ENCODE results near the gene ADGRD1.
"Not testable (repeated sequence)": the region's sequence is repeated elsewhere in the genome, so short reads cannot be mapped to it uniquely, and the experiment has no call there.

The ADGRD1 gene

DNA sequence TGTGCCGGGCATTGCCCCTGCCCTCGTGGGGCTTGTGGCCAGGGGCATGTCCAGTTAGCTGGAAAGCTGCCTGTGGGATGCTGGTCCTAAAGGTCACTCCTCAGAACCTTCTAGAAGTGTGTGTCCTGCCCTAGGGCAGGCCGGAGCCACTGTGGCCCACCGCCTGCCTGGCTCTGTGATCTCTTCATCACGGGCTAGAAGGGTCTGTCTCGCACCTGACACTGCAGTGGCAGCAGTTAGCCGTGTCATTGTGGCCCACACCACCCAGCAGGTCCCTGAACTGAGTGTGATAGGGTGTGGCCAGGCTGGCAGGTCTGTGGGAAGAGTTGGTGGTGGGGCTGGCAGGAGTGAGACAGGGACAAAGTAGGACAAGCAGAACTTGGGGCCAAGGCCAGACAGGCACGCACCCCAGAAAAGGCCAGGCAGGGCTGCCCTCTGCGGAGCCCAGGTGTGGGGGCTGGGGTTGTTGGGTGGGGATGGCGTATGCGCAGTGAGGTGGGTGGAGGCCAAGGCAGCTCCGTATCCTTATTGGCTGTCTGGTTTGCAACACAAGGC is 41.2 kb downstream of the ADGRD1 start:
- no peaks in the 10 kb centered on the region for H3K4me1 Mint-ChIP-seq (ENCODE audit: low read depth)
- H3K27ac Mint-ChIP-seq = no peak overlapping the region
- H3K9me3 Mint-ChIP-seq = peaks cover 6% of the 10 kb centered on the region
- no peaks in the 10 kb centered on the region for H3K36me3 Mint-ChIP-seq (ENCODE audit: low read depth)
- no peak overlapping the region for H3K4me3 Mint-ChIP-seq
- H3K27me3 Mint-ChIP-seq (ENCODE audit: low read depth) = no peaks in the 10 kb centered on the region

DNA sequence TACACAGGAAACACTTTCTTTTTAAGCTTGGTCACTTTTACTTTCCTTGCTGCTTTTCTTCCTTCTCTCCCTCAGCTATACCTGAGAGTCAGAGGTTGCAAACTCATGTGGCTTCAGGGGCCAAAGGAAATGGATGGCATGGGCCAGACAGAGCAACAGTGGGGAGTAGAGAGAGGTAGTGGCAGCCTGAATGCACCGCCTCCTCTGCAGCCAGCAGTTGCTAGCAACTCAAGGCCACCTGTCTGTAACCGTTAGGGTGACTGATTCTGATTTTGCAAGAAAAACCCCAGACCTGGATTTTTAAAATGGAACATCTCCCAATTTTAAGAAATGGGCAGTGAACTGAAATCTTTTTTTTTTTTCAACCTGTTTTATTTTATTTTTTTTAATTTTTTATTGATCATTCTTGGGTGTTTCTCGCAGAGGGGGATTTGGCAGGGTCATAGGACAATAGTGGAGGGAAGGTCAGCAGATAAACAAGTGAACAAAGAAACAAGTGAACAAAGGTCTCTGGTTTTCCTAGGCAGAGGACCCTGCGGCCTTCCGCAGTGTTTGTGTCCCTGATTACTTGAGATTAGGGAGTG is 41.8 kb downstream of the ADGRD1 start:
- H3K9me3 Mint-ChIP-seq; H3K27ac Mint-ChIP-seq; H3K27me3 Mint-ChIP-seq (ENCODE audit: low read depth); H3K4me3 Mint-ChIP-seq; H3K4me1 Mint-ChIP-seq (ENCODE audit: low read depth); H3K36me3 Mint-ChIP-seq (ENCODE audit: low read depth): not testable (repeated sequence)

DNA sequence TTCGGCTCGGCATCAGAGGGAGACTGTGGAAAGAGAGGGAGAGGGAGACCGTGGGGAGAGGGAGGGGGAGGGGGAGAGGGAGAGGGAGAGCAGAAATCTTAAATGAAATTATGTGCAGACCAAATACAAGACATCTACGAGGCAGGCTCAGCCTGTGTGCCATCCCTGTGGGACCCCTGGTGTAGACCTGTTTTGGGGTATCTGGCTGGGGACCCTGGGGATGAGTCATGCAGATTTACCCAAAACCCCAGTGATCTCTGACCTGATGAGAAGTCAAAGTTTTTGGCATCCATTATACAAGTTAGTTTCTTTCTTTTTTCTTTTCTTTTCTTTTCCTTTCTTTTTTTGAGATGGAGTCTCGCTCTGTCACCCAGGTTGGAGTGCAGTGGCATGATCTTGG is 44.4 kb downstream of the ADGRD1 start:
- Mint-ChIP-seq H3K27ac (no peak overlapping the region), H3K36me3 (ENCODE audit: low read depth) (no peaks in the 10 kb centered on the region), H3K27me3 (ENCODE audit: low read depth) (no peaks in the 10 kb centered on the region), H3K4me1 (ENCODE audit: low read depth) (no peaks in the 10 kb centered on the region), H3K4me3 (no peak overlapping the region), H3K9me3 (peaks cover 6% of the 10 kb centered on the region)

DNA sequence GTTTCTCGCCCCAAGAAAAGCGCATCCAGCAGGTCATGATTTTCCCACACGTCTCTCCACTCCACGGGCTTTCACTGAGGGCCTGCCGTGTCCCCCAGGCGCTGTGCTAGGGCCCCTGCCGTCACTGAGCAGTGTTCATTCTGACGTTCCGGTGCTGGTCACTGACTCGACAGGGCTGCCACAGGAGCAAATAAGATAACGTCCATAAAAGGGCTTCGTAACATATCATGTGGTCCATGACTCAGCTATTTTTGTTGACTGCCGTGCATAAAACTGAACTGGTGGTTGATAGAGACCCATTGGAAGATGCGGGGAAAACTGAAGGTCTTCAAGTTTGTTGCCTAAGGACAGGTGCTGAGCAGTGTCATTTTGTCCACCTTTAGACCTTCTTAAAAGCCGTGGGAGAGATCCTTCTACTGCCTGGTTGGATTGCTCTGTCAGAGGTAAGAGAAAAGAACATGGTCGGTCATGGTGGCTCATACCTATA is 46.3 kb downstream of the ADGRD1 start:
- Mint-ChIP-seq H3K36me3 (ENCODE audit: low read depth) (no peaks in the 10 kb centered on the region), H3K27ac (no peak overlapping the region), H3K4me1 (ENCODE audit: low read depth) (no peaks in the 10 kb centered on the region), H3K27me3 (ENCODE audit: low read depth) (no peaks in the 10 kb centered on the region), H3K4me3 (no peak overlapping the region), H3K9me3 (peaks cover 6% of the 10 kb centered on the region)

DNA sequence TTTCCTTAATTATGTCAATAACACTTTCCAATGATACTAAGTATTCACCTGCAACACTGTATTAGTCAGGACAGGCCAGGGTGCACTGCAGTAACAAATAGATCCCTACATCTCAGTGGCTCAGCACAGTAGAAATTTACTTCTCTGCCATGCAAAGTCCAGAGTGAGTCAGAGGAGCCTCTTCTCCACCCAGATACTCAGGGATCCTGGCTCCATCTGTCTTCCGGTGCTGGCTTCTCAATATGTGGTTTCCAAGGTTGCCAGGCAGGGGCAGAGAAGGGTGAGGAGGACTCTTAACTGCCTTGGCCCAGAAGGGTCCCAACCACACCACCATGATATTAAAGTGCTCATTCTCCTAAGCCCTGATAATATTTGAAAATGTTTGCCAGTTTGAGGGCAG is 47.8 kb downstream of the ADGRD1 start:
- Mint-ChIP-seq H3K27ac (no peak overlapping the region), H3K4me1 (ENCODE audit: low read depth) (no peaks in the 10 kb centered on the region), H3K9me3 (peaks cover 6% of the 10 kb centered on the region), H3K4me3 (no peak overlapping the region), H3K27me3 (ENCODE audit: low read depth) (no peaks in the 10 kb centered on the region), H3K36me3 (ENCODE audit: low read depth) (no peaks in the 10 kb centered on the region)

DNA sequence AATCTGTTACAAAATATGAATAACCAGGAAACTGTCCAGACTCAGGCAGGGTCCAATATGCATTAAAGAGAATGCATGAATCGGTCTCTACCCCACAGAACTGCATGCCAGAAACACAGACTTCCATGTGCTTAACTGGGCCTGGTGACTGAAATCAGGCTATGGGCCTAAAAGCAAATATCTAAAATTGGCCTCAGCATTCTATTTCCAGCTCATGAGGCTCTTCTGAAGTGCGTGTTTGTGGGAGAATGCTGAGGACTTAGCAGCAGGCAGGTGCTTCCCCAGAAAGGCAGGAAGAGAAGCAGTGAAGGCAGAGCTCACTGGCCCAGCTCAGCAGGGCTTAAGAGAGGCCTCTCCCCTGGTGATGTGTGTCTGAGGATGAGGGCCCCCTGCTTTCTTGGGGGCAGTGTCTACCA is 48.5 kb downstream of the ADGRD1 start:
- Mint-ChIP-seq H3K4me3 (no peak overlapping the region), H3K27ac (no peak overlapping the region), H3K4me1 (ENCODE audit: low read depth) (no peaks in the 10 kb centered on the region), H3K9me3 (peaks cover 6% of the 10 kb centered on the region), H3K36me3 (ENCODE audit: low read depth) (no peaks in the 10 kb centered on the region), H3K27me3 (ENCODE audit: low read depth) (no peaks in the 10 kb centered on the region)

DNA sequence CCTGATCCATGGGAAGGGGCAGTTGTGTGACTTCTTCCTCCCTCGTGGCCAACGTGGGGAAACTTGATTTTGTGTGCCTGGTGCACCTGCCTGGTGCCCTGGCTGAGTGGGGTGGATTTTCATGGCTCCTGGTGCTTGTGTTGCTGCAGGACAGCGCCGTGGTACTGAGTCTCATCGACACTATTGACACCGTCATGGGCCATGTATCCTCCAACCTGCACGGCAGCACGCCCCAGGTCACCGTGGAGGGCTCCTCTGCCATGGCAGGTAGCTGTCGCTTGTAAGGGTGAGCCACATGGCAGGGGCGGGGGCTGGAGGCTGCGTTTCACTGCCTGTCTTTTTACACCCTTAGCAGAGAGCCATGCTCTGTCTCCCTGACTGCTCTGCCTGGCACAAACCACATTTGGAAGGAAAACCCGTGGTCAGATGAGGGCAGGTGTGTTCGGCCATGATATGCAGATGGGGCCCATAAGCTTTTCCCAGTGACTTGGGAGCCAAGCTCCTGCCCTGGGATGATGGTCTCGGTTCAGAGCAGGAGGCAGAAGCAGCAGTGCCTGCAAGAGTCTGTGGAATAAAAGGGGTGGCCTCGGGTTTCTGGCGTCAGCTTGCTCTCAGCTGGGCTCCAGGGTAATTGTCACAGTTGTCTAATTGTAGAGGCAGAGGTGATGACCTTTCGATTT is 49.5 kb downstream of the ADGRD1 start:
- Mint-ChIP-seq H3K36me3 (ENCODE audit: low read depth) (no peaks in the 10 kb centered on the region), H3K27me3 (ENCODE audit: low read depth) (no peaks in the 10 kb centered on the region), H3K4me1 (ENCODE audit: low read depth) (no peaks in the 10 kb centered on the region)

DNA sequence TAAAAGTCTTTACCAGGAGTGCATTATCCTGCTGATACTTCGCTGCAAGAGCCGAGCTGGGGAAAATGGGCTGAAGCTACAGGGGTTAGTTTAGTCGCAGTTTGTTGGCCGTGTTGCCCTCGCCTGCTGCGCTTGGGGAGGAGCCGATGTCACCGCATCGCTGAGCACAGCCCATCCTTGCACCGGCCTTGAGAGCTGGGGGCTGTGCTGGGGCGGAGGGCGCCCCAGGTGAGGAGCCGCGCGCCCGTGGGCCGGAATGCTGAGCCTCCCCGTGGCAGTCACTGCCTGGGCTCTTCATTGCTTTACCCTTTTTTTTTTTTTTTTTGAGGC is 50.0 kb downstream of the ADGRD1 start:
- H3K4me3 Mint-ChIP-seq = no peak overlapping the region
- no peaks in the 10 kb centered on the region for H3K4me1 Mint-ChIP-seq (ENCODE audit: low read depth)
- H3K36me3 Mint-ChIP-seq (ENCODE audit: low read depth) = no peaks in the 10 kb centered on the region
- H3K9me3 Mint-ChIP-seq = peaks cover under 1% of the 10 kb centered on the region
- no peaks in the 10 kb centered on the region for H3K27me3 Mint-ChIP-seq (ENCODE audit: low read depth)
- no peak overlapping the region for H3K27ac Mint-ChIP-seq

More for the DNA sequence above, 49.5 kb downstream of the ADGRD1 start:
- Mint-ChIP-seq H3K4me3 (no peak overlapping the region), H3K9me3 (peaks cover 6% of the 10 kb centered on the region), H3K27ac (no peak overlapping the region)

DNA sequence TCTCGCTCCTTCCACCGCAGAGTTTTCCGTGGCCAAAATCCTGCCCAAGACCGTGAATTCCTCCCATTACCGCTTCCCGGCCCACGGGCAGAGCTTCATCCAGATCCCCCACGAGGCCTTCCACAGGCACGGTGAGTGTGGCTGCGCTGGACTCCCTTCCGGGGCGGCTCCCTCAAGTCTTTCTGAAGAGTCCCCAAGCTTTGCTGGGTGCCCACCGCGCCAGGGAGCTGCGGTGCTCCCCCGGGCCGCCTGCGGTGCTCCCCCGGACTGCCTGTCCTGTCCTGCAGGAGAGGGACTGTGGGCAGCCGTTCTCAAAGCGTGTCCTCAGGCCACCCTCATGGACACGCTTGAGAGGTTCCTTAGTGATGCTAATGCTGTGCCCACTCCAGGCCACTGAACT is 50.5 kb downstream of the ADGRD1 start:
- H3K27me3 Mint-ChIP-seq (ENCODE audit: low read depth) = no peaks in the 10 kb centered on the region
- no peaks in the 10 kb centered on the region for H3K4me1 Mint-ChIP-seq (ENCODE audit: low read depth)
- no peaks in the 10 kb centered on the region for H3K36me3 Mint-ChIP-seq (ENCODE audit: low read depth)
- no peaks in the 10 kb centered on the region for H3K9me3 Mint-ChIP-seq
- H3K4me3 Mint-ChIP-seq = no peak overlapping the region
- no peak overlapping the region for H3K27ac Mint-ChIP-seq

DNA sequence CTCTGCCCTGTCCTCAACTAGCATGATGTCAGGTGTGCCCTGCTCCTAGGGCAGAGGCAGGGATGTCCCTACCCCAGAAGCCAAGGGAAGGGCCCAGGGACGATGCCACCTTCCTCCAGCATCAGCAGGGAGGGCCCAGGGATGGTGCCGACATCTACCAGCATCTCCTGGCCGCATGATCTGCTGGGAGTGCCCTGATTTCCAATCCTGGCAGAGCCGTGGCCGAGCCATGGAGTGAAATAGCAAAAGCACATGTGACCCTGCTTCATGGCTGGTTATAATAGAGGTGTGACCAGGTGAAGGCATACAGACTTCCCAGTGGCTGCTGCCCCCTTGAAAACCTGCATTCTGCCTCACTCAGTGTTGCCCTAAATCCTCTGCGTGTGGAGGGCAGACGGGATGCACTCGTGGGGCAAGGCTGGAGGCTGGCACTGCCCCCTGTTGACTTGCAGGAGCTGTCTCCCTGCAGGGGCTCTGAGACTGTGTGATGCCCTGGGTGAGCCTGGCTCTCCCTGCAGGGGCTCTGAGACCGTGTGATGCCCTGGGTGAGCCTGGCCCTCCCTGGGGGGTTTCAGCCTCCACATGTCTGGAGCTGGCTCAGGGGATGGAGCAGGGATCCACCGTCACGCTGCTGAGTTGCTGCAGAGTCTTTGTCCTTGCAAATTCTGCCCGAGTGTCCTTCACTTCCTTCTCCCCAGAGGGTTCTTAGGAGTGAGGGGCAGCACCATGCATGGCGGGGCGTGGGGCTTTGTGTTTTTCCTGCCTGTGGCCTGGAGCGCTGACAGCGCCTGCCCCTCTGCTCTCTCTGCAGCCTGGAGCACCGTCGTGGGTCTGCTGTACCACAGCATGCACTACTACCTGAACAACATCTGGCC is 51.7 kb downstream of the ADGRD1 start:
- H3K36me3 Mint-ChIP-seq (ENCODE audit: low read depth) = no peaks in the 10 kb centered on the region
- H3K9me3 Mint-ChIP-seq = no peaks in the 10 kb centered on the region
- H3K27ac Mint-ChIP-seq = no peak overlapping the region
- no peaks in the 10 kb centered on the region for H3K4me1 Mint-ChIP-seq (ENCODE audit: low read depth)
- no peak overlapping the region for H3K4me3 Mint-ChIP-seq
- H3K27me3 Mint-ChIP-seq (ENCODE audit: low read depth) = no peaks in the 10 kb centered on the region

DNA sequence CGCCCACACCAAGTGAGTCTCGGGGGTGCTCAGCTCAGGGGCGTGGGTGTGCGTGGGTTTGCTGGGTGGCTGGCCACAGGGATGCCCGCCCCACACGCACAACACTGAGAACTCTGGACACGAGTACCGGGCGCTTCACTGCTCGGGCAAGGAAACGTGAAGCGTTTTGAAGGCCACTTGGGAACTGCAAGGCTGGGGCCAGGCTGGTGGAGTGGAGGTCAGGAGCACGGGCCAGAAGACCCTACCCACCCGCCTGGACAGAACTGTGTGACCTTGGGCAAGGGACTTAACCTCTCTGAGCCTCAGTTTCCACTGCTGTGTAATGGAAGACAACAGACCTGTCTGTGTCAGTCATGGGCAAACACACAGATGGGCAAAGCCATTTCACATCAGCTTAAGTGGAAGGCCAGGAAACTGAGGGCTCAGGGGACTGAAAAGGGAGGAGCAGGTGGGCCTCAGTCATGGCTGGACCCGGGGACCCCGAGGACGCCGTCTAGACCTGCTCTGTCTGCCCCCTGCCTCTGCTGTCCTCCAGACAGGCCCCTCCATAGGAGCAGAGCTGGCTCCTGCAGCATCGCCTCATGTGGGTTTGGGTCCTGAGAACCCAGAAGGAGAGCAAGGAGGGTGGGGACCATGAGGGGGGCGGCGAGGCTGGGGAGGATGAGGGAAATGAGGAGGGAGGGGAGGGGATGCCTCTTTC is 52.5 kb downstream of the ADGRD1 start:
- Mint-ChIP-seq H3K27me3 (ENCODE audit: low read depth) (no peaks in the 10 kb centered on the region), H3K4me1 (ENCODE audit: low read depth) (no peaks in the 10 kb centered on the region), H3K4me3 (no peak overlapping the region), H3K9me3 (no peaks in the 10 kb centered on the region), H3K27ac (no peak overlapping the region), H3K36me3 (ENCODE audit: low read depth) (no peaks in the 10 kb centered on the region)

DNA sequence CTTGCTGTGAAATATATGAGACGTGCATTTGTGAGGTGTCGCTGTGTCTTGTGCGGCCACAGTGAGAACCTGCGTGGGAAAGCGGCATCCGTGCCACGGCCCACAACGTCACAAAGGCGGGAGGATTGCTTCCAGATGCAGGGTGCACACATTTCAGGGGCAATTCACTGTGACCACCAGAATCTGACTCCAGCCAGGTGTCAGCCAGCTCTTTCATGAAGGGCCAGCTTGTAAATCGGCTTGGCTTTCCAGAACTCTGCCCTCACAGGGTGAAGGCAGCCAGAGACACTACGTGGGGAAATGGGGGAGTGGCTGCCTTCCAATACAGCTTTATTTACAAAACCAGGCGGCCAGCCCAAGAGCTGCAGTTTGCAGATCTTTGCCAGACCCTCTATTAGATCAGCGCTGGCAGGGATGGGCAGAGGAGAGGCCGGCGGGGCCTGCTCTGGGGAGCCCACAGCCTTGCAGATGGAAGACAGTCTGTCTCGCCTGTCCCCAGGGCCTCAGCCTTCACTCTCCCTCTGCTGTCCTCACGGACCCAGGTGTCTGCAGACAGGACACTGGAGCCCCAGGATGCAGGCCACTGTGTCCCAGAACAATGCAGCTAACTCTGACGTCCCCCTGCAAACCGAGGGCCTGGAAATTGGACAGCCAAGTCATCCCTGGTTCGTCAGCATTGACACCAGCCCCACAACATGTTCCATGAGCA is 53.5 kb downstream of the ADGRD1 start:
- no peak overlapping the region for H3K4me3 Mint-ChIP-seq
- H3K27ac Mint-ChIP-seq = no peak overlapping the region
- no peaks in the 10 kb centered on the region for H3K4me1 Mint-ChIP-seq (ENCODE audit: low read depth)
- H3K36me3 Mint-ChIP-seq (ENCODE audit: low read depth) = no peaks in the 10 kb centered on the region
- no peaks in the 10 kb centered on the region for H3K27me3 Mint-ChIP-seq (ENCODE audit: low read depth)
- H3K9me3 Mint-ChIP-seq = no peaks in the 10 kb centered on the region

DNA sequence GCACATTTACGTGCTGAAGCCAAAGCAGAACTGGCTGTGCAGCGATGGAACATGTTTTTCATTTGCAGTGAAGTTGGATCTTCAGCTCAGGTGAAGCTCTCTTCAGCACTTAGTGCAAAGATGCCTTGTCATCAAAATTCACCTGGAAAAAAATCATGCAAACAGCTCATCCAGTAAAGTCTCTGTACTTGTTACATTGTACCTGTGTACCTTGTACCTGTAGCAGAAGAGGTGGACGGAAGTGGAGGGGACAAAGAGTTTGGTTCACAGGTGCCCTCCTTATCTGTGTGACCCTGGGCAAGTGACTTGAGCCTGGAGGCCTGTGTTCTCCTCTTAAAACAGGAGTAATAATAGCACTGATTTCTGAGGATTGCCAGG is 54.0 kb downstream of the ADGRD1 start:
- H3K4me3 Mint-ChIP-seq = no peak overlapping the region
- no peaks in the 10 kb centered on the region for H3K4me1 Mint-ChIP-seq (ENCODE audit: low read depth)

More for the DNA sequence above, 54.0 kb downstream of the ADGRD1 start:
- H3K27ac Mint-ChIP-seq = no peak overlapping the region
- H3K27me3 Mint-ChIP-seq (ENCODE audit: low read depth) = no peaks in the 10 kb centered on the region
- no peaks in the 10 kb centered on the region for H3K36me3 Mint-ChIP-seq (ENCODE audit: low read depth)
- H3K9me3 Mint-ChIP-seq = no peaks in the 10 kb centered on the region
